ENCODE data around the gene SERPINA9.
A peak's percentile ranks its signal among the peaks of the same experiment; 100 is the strongest.
"Not testable (repeated sequence)": the region's sequence is repeated elsewhere in the genome, so short reads cannot be mapped to it uniquely, and the experiment has no call there.

The SERPINA9 gene

DNA sequence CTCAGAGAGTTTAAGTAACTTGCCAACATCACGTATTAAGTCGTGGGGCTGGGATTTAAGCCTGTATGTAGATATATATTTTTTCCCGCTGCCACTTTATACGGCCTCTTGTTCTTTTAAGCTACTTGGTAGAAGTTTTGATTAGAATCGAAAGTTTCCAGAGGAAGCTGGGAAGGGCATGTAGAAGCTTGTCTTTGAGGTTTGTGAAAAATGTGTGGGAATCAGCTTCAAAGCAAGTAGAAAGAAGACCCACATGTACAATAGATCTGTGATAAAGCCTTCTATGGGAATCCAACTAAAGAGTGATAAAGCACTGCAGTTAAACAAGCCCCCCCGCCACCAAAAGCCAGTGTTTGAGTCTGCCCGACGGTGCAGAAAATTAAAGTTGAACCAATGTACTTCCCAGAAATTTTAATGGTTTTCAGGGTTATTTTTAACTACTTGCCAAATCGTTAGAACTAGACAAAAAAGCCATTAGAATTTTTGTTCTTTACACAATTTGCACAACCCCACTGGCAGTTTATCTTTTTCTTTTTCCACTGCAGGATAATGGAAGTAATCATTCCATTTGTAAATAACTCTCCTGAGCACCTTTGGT is 48.9 kb downstream of the SERPINA9 start:
- DNase-seq (ENCODE audit: low spot score) (no peak), FAIRE-seq (no peak)

DNA sequence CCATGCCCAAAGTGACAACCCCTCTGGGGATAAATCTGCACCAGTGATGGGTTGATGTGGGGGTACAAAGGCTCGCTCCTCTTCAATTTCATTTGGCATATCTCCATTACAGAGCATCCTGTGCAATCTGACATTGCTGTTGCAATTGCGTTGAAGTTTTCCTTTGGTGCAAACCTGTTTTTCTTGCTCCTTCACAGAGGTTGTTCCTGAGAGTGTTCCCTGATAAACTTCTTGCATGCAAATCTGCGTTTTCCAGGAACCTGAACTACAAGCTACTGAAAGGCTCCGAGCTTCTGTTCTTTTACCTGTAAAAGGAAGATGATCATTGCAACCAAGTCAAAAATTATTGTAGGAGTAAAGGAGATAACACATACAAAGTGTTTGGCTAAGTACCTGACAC is 49.5 kb downstream of the SERPINA9 start:
- no peak for FAIRE-seq
- no peak for DNase-seq (ENCODE audit: low spot score)

DNA sequence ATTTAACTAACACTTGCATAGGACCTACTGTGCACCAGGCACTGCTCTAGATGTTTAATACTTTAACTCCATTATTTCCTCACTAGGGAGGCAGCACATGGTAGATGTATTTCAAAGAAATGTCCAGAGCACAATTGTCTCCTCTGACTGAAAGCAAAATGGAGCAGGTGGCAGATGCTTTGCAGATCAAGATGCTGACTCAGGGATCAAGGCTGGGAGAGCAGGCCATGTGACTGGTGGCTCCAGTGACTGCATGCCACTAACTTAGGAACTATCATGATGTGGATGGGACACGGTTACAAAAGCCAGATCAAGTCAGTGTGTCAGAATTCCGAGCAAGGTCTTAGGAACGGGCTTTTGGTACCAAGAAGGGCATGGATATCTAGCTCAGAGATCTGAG is 51.6 kb downstream of the SERPINA9 start:
- DNase-seq (ENCODE audit: low spot score): no peak
- FAIRE-seq: no peak

DNA sequence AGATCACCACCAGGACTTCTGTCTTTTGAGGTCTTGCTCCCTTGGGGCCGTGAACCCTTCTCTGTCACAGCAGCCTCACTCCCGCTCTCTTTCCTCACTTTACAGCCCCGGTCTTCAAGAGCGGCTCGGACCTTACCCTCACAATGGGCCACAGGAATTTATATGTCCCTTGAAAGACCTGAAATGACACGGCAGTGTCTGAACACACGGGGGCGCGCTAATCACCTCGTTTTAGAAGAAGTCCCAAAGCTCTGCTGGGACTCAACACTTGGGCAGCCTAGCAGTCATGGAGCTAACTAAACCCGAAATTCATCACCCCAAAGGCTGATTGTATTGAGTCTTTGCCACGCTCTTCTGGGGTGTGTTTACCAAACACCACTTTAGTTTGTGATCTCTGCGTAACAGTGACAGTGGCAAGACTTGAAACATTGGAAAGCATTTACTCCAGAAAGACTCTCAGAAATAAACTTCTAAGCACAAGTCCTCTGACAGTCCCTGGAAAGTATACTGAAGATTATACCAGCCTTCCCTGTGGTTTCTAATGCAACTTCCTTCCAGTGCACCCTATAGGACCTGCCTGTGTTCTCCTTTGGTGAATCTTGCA is 52.4 kb downstream of the SERPINA9 start:
- peak; percentile 6 for DNase-seq (ENCODE audit: low spot score)
- no peak for FAIRE-seq

DNA sequence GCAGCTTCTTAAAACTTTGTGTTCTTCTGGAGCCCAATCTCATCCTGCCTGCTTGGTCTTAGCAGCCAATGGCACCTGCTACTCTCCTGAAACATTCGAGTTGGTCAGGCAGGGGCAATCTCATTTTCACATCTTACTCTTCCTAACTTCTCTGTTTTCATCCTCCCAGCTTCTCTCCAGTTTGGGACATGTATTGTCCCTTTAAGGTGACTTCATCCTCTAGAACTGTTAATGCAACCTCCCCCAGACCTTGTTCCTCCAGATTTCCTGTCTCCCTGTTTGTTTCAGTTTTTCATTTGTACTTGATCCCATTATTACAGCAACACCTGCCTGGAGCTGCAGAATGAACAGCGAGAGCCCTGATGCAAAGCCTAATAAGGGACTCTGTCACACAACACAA is 54.7 kb downstream of the SERPINA9 start:
- DNase-seq (ENCODE audit: low spot score) (no peak), FAIRE-seq (no peak)

DNA sequence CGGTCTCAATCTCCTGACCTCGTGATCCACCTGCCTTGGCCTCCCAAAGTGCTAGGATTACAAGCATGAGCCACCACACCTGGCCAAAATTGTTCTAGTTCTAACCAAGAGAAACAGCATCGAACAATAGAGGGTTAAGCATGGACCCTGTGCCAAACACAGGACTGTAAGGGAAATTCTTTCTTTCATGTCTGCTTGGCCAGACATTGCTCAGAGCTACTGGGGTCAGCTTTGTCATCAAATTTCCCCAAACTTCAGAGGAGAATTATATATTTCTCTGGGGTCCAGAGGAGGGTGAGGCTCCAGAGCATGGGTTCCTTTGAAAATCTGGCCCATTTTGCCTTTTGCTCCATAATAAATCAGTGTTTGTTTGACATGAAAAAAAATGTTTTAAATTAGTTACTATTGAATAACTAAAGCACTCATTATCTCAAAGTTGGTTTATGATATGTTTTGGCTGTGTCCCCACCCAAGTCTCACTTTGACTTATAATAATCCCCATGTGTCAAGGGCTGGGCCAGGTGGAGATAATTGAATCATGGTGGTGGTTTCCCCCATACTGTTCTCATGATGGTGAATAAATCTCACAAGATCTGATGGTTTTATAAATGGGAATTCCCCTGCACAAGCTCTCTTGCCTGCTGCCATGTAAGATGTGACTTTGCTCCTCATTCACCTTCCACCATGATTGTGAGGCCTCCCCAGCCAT is 58.3 kb downstream of the SERPINA9 start:
- FAIRE-seq; DNase-seq (ENCODE audit: low spot score): not testable (repeated sequence)

Data from RCC 7860 (cell line).